IPS DF 19.7 (cell line): ENCODE data around the gene LEMD3.

Experiments used
- DNase-seq: peaks from one replicate; pipeline ENCODE4 v3.0.0-alpha.2; 2013; ENCODE audit warnings: low read depth, low spot score

LEMD3 gene

GRCh38 chr12:65170209-65170881 is 962 bp downstream of the LEMD3 start:
- DNase-seq, result no peak

GRCh38 chr12:65171073-65171472 is 1.7 kb downstream of the LEMD3 start:
- no peak for DNase-seq

GRCh38 chr12:65171870-65172269 is 2.5 kb downstream of the LEMD3 start:
- no peak for DNase-seq

DNA sequence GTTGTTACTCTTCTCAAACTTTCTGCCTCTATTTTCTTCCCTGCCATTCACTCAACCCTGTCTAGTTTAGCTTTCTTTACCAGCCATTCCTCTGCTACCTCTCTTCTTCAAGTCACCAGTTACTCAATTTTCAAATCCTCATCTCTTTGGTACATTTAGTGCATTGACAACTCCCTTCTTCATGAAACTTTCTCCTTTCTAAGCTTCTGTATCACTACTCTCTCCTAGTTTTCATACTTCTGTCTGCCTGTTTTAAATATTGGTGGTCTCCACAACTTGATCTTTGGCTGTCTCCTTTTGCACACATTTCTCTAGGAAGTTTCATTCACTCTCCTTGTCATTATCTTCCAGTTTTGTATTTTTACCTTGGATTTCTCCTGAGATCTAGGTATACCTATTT is 6.0 kb downstream of the LEMD3 start:
- DNase-seq, result no peak

DNA sequence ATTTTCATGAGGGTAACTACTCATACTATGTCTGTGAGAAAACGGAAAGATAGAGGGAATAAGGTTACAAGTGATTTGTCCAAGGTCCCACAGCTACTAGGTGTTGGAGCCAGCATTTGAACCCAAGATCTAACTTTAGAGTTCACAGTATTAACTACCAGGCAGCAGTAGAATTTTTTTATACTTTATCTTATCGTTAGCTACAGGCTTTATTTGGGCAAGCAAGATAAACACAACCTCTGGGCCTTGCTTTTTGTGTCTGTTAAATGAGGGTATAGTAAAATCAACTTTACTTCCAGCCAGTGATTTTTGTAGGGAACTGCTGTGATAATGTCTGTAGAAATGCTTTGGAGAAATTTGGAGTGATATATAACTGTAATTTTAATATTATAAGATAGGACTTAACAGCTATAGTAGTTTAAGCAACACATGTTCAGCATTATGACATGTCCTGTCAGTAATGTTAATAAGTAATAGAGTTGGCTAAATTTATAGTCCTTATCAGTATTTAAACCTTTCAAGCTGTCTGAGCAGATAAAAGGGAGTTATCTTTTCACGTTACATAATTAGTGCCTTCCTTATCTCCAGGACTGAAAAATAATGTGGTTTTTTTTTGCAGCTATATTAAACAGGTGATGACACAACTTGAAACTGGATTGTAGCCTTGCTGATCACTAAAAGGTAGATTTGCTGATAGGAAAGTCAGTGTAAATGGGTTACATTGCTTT is 12.8 kb downstream of the LEMD3 start:
- no peak for DNase-seq

- no peak for DNase-seq
Observed at GRCh38 chr12:65184176-65184857, 14.9 kb downstream of the LEMD3 start.

DNA sequence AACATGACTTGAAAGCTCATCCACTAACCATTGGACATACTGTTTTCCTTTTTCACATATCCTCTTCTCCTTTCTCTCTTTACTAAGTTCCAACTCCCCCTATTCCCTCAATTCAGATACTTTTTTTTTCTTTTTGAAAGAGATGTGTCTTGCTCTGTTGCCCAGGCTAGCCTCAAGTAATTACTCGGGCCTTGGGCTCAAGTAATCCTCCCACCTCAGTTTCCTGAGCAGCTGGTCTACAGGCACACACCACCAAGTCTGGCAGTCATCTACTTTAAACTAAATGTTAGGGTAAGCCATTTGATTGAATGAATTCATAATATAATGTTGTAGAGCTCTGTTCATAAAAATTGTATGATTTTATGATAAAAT is 15.5 kb downstream of the LEMD3 start:
- no peak for DNase-seq

DNA sequence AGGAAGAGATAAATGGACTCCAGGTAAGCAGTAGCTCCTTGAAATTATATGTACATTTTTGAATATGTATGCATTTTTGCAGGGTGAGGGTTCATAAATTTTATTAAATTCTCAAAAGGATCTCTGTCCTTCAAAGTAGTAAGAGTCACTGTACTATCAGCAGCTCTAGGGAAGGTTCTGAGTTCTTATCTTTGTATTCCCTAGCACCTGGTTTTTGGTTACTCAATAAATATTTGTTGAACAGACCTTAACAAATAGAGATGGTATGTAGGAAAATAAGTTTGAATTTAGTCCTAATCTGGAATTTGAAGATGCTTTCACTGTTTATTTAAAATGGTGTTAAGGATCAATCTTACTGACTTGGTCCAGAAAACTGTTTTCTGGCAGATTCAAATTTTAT is 18.3 kb downstream of the LEMD3 start:
- DNase-seq, result no peak

- no peak for DNase-seq
Observed at GRCh38 chr12:65188179-65188701, 18.9 kb downstream of the LEMD3 start.

DNA sequence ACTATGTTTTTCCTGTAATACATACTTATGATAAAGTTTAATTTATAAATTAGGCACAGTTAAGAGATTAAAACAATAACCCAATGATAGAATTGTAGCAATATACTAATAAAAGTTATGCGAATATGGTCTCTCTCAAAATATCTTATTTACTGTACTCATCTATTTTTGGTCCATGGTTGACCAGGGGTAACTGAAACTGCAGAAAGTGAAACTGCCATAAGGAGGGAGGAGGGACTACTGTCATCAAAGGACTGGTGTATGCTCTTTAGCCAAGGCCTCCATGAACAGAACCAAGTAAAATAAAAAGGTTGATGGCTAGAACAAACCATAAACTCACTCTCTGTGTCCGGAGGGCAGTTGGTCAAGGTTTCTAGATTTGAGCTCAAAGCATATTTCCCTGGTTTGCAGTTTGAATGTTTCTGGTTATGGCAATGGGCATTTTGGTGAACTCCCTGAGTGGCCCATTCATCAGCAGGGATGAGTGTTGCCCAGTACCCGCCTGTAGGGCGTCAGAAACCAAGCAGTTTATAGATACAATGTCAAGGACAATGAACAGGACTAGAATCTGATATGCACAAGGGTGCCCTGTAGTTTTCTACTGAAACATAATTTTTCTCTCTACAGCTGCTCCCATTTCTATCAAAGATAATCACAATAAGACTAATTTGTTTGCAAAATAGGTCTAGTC is 19.8 kb downstream of the LEMD3 start:
- DNase-seq, result no peak

GRCh38 chr12:65192963-65193516 is 23.7 kb downstream of the LEMD3 start:
- DNase-seq, result no peak

DNA sequence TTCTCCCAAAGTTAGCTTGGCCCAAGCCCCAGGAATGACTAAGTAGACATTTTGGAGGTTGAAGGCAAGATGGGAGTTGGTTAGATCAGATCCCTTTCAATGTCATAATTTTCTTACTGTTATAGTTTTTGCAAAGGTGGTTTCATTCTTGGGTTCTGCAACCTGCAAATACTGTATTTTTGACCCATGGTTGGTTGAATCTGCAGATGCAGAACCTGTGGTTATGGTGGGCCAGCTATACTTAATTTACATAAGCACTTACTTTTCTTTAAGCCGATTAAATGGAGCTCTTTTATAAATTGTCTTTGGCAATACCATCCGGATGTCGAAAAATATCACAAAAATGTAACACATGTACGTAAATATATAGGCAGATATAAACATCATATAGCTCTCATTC is 25.6 kb downstream of the LEMD3 start:
- DNase-seq, result no peak

- no peak for DNase-seq
Observed at GRCh38 chr12:65195387-65196055, 26.1 kb downstream of the LEMD3 start.

DNA sequence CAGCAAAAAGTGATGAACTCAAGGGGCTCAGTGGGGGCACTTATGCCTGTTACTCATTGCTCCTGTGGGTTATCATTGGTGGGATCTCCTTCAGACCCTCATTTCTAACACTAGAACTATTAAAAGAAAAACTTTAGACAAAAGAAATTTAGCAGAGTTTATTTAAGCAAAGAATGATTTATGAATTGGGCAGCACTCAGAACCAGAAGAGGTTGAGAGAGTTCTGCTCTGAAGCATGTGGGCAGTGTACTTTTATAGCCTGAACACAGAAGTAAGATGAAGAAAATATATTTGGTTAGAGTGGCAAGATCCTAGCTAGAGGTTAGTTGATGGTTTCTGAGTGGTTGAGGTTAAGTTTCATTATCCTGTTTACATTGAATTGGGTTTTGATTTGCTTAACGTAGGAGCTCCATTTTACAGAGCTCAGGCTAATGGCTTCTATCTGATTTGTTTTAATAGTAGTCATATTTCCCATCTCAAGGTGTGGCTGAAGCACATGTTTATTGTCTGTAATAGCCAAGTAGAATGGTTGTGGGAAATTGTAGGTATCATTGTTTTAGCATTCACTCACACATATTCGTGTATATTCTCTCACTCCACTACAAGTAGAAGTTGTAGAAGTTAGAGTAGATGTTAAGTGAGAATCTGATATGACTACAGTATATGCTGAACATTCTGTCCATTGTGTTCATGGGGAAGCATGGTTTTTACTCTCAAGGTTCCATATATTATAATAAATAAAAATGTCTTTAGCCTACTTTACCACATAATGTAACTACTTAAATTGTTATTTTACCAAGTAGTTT is 27.6 kb downstream of the LEMD3 start:
- DNase-seq, result no peak

DNA sequence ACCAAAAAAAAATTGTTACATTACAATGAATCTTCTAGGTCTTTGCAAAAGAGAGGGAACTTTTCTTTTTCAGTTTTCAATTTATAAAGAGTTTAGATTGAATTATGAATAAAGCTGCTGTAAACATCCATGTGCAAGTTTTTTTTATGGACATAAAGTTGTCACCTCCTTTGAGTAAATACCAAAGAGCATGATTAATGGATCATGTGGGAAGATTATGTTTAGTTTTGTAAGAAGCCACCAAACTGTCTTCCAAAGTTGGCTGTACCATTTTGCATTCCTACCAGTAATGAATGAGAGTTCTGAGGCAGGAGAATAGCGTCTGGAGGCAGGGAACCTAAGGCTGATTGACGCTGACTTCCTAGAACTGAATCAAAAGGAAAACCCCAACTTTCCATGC is 30.2 kb downstream of the LEMD3 start:
- DNase-seq, result no peak

DNA sequence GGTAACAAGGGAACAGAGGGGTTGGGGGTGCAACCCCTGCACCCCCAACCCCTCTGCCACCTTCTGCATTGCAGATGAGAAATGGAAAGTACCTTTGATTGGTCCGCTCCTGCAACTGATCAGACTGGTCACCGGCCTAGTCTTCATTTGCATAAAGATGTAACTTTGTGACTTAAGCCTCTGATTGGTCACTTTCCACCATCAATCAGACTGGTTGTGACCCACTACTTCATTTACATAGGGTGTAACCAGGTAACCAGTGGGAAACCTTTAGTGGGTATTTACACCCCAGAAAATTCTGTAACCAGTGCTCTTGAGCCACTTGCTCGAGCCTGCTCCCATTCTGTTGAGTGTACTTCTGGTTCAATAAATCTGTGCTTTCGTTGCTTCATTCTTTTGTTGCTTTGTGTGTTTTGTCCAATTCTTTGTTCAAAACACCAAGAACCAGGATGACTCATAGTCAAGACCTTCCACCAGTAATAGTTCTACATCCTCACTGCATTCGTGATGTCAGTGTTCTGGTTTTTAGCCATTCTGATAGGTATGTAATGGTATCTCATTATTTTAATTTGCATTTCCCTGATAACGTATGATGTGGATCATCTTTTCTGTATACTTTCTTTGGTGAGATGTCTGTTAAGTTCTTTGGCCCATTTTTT is 30.8 kb downstream of the LEMD3 start:
- no peak for DNase-seq

DNA sequence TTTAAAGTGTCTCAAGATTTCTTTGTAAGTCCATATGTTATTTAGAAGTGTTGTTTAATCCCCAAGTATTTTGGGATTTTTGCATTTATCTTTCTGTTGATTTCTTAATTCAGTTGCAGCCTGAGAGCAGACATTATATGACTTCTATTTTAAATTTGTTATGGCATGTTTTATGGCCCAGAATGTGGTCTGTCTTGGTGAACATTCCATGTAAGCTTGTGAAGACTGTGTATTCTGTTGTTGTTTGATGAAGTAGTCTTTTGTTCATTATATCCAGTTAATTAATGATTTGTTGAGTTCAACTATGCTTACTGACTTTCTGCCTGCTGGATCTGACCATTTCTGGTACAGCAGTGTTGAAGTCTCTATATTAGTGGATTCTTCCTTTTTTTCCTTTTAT is 34.0 kb downstream of the LEMD3 start:
- no peak for DNase-seq

DNA sequence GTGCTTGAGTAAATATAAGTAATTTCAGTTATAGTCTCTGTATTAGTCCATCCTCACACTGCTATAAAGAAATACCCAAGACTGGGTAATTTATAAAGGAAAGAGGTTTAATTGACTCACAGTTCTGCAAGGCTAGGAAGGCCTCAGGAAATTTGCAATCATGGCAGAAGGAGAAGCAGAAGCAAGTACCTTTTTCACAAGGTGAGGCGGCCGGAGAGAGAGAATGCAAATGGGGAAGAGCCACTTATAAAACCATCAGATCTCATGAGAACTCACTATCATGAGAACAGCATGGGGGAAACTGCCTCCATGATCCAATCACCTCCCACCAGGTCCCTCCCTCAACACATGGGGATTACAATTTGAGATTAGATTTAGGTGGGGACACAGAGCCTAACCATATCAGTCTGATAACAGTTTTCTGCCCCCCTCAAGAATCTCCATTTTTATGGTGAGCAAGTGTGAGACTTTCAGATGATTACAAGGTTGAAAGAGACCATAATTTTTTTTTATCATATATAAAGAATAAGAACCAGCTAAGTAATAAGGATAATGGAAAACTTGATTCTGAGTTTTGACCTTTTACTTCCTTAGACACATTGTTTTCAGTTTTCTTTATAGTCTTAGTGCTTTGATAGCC is 35.6 kb downstream of the LEMD3 start:
- DNase-seq, result no peak

DNA sequence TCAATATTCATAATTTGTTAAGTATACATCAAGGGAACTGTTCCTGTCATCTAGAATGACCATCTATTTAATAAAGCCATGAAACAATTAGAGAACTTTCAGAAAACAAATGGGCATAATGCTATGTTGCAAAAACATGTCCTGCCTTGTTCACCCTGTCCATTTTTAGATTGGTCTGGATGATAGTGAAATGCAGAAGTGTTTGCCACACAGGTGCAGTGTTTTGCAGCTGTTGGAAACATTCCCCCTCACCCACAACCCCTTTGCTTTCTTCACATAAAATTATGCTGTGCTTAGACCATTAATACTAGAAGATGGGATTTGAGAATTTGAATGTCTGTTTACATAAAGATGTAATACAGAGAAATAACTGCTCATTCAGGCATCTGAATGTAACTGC is 36.5 kb downstream of the LEMD3 start:
- DNase-seq, result no peak
